ENCODE measurements around the gene SYT11. TPM values are rescaled to one million over a fixed set of nuclear protein-coding genes. Genes with fewer than 3 reads are reported as not detected.
A peak's percentile ranks its signal among the peaks of the same experiment; 100 is the strongest.

The SYT11 gene
- total RNA-seq, 2 donors from 2014 or later = 1.2 to 4.6 TPM

DNA sequence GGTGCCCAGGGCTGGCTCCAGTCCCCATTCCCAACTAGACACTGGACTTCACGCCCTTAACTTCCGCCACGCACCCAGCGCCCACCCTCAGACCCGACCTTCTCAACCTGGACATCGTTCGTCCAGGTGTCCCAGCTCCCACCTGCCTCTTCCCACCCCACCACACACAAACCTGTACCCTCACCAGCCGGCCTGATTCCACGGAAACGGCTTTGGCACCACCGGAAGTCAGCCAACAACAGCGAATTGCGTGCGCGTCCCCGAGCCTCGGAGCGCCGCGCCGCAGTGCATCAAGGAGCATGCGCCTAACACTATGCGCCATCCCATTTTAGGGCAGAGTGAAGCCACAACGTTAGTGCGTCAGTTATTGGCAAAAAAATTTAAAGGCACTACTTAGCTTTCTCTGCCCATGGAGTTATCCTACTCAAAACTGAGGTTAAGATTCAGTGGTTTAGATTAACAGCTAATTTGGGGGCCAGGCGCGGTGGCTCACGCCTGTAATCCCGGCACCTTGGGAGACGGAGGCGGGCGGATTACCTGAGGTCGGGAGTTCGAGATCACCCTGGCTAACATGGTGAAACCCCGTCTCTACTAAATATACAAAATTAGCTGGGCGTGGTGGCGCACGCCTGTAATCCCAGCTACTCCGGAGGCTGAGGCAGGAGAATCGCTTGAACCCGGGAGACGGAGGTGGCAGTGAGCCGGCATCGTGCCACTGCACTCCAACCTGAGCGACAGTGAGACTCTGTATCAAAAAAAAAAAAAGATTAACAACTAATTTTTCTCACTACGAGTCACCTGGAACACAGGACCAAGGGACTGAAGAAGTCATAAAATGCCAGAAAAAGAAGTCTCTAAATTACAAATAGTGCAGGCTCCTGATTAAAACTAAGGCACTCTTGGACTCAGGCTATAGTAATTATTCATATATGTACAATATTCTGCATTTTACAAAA lies 2.1 kb upstream of the SYT11 start, which contains the start of gene GON4L:
TSS of gene GON4L (minus strand) at position 240 of the 956 bp plus-strand sequence. CDS start 3,434 bp downstream, outside the sequence.
- H3K4me1 ChIP-seq = no peaks in the 10 kb centered on the region

DNA sequence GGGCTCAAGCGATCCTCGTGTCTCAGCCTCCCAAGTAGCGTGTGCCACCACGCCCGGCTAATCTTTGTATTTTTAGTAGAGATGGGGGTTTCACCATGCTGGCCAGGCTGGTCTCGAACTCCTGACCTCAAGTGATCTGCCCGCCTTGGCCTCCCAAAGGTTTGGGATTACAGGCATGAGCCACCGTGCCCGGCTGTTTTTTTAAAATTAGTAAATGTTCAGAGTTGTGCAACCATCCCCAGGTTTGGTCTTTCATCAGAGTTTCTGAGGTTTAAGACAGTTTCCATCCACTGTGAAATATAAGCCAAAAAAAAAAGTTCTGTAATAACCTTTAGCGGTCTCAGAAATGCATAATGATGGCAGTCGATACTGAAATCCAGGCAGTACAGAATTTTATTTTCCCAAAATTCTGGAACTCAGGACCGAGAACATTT lies 550 bp upstream of the SYT11 start:
- intact Hi-C loops (cut with DNase I) = no loop called here
- no peaks in the 10 kb centered on the region for H3K36me3 ChIP-seq
- peak overlapping the region; percentile 13 for H3K4me3 ChIP-seq
- H3K27ac ChIP-seq = peak overlapping the region; percentile 67
- TF ChIP-seq, protein P1, sequence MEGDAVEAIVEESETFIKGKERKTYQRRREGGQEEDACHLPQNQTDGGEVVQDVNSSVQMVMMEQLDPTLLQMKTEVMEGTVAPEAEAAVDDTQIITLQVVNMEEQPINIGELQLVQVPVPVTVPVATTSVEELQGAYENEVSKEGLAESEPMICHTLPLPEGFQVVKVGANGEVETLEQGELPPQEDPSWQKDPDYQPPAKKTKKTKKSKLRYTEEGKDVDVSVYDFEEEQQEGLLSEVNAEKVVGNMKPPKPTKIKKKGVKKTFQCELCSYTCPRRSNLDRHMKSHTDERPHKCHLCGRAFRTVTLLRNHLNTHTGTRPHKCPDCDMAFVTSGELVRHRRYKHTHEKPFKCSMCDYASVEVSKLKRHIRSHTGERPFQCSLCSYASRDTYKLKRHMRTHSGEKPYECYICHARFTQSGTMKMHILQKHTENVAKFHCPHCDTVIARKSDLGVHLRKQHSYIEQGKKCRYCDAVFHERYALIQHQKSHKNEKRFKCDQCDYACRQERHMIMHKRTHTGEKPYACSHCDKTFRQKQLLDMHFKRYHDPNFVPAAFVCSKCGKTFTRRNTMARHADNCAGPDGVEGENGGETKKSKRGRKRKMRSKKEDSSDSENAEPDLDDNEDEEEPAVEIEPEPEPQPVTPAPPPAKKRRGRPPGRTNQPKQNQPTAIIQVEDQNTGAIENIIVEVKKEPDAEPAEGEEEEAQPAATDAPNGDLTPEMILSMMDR (IDR thresholded peaks at IDR 0.05) = no peak
- no peak for DNase-seq
- H3K9ac ChIP-seq (ENCODE audit: low read depth in 2 of 2, low read length in 2 of 2) = peak overlapping the region; percentile 30 to 66
- H3K4me1 ChIP-seq = no peaks in the 10 kb centered on the region
- no peaks in the 10 kb centered on the region for H3K27me3 ChIP-seq
- no peaks in the 10 kb centered on the region for H3K9me3 ChIP-seq

More for the DNA sequence above, 2.1 kb upstream of the SYT11 start, which contains the start of gene GON4L:
- H3K4me3 ChIP-seq = peak within 1 kb of the TSS; percentile 74
- H3K36me3 ChIP-seq = no peaks in the 10 kb centered on the region
- TF ChIP-seq, protein P1 (IDR thresholded peaks at IDR 0.05) = no peak
- peak; percentile 92 for DNase-seq
- intact Hi-C loops (cut with DNase I) = no loop called here
- peak within 1 kb of the TSS; percentile 74 for H3K27ac ChIP-seq
- H3K9ac ChIP-seq (ENCODE audit: low read depth in 2 of 2, low read length in 2 of 2) = peak within 1 kb of the TSS; percentile 88 to 96
- no peaks in the 10 kb centered on the region for H3K9me3 ChIP-seq
- no peaks in the 10 kb centered on the region for H3K27me3 ChIP-seq

DNA sequence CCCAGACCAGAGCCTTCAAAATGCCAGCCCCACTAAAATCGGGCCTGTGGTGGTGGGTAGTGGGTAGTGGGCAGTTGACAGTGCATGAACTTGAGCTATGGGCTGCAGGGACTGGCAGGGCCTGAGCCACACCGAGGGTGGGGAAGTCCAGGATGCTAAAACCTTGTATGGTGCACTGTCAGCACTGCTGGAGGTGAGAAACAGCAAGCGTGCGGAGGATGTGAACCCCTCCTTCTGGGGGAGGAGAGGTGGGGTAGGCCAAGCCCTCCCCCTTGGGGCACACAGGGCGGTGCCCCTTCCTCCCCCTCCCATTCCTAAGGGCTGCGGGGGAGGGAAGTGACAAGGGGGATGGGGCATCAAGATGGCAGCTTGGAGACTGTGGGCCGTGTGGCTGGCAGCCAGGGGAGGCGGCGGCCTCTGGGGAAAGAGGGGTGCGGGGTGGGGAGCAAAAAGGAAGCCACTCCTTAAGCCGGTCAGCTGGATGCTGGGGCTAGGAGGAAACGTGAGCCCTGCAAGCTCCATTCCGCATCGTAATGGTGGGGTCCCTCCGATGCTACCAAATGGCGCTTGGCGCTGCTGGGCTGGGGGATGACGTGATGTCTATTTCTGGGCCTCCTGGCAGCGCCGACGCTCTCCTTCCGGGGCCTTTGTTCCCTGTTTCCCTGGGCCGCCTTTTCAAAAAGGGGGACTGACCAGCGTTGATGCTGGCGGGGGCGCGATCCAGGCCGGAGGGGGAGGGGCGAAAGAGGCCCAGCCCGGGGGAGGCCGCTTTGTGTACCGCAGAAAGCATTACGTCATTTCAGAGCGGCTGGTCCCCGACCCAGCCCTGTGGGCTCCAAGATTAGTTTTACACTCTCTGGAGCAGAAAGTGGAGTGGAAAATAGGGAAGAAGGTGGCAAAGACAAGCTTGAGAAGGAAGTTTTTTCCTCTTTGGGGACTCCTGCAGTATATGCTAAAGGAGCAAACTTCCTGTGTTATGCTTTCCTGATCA lies 809 bp downstream of the SYT11 start:
- TF ChIP-seq, protein P1 (IDR thresholded peaks at IDR 0.05) = no peak
- intact Hi-C loops (cut with DNase I) = no loop called here
- H3K4me3 ChIP-seq = peak overlapping the region; percentile 13
- H3K27ac ChIP-seq = peak overlapping the region; percentile 67
- H3K36me3 ChIP-seq = no peaks in the 10 kb centered on the region
- peak; percentile 45 for DNase-seq
- H3K9ac ChIP-seq (ENCODE audit: low read depth in 2 of 2, low read length in 2 of 2) = peak overlapping the region; percentile 21 to 40
- no peaks in the 10 kb centered on the region for H3K4me1 ChIP-seq
- no peaks in the 10 kb centered on the region for H3K27me3 ChIP-seq
- no peaks in the 10 kb centered on the region for H3K9me3 ChIP-seq

DNA sequence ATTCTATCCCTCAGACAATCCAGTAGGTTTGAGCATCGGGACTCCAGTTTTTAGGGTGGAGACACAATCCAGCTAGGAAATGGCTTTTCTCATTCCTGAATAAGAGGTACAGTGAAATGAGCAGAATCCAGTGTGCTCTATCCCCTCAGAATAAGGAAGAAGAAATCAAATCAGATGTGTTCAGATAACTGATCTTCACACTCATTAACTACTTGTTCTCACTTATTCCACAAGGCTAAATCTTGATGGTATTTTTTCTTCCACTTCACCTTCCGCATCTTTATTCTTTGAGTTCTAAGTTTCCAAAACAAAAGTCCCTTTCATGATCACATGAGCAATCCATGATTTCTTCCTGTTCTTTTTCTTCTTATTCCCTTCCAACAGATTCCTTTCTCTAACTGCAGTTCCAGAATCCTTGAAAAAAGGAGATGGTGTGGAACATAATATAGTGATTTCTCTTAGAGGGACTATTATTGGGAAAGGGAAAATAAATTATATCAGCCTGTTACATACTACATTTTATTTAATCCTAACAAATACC lies 1.7 kb downstream of the SYT11 start:
- H3K27ac ChIP-seq = peak overlapping the region; percentile 67
- TF ChIP-seq, protein P1 (IDR thresholded peaks at IDR 0.05) = no peak
- H3K9ac ChIP-seq (ENCODE audit: low read depth in 2 of 2, low read length in 2 of 2) = no peak overlapping the region

DNA sequence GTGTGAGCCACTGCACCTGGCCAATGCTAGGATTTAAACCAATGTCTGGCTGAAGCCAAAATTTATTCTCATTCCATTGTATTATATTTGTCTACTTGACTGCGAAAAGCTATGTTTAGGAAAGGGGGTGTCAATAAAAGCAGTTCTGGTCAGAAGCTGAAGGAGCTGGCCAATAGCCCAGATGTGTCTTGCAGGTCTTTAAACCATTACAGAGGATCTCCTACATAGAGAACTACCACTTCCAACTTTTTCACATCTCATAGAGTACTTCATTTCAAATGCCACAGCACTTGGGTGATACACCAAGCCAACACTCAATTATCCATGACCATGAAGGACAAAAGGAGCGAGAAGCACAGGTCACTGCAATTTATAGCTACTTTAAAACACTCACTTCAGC lies 2.5 kb downstream of the SYT11 start:
- TF ChIP-seq, protein P1 (IDR thresholded peaks at IDR 0.05) = no peak
- Histone ChIP-seq H3K4me3 (no peak overlapping the region), H3K36me3 (no peaks in the 10 kb centered on the region), H3K4me1 (no peaks in the 10 kb centered on the region), H3K27me3 (no peaks in the 10 kb centered on the region), H3K27ac (no peak overlapping the region), H3K9me3 (no peaks in the 10 kb centered on the region), H3K9ac (ENCODE audit: low read depth in 2 of 2, low read length in 2 of 2) (no peak overlapping the region)
- intact Hi-C loops (cut with DNase I) = no loop called here
- DNase-seq = no peak

More for the DNA sequence above, 1.7 kb downstream of the SYT11 start:
- Histone ChIP-seq H3K4me1 (no peaks in the 10 kb centered on the region), H3K36me3 (no peaks in the 10 kb centered on the region), H3K4me3 (no peak overlapping the region), H3K9me3 (no peaks in the 10 kb centered on the region), H3K27me3 (no peaks in the 10 kb centered on the region)
- DNase-seq = no peak
- intact Hi-C loops (cut with DNase I) = no loop called here

Measured in colonic mucosa (tissue), 4 donors.